IMR-90 (cell line): Measurements from ENCODE around the gene JPH3. TPM values are rescaled to one million over a fixed set of nuclear protein-coding genes. Genes with fewer than 3 reads are reported as not detected.

ENCODE experiments used
- ATAC-seq: fragments of 200-7000 bp; cut with Tn5 transposase; 2 replicates; pipeline ENCODE4 v1.9.1; 2020; ENCODE audit warnings: low read depth, mild to moderate bottlenecking, moderate library complexity
- BruUV-seq: library from RNA; stranded (reverse); fragments of 400-500 nt; replicated peaks from 2 replicates; lab custom pipeline; 2021; lab: Mats Ljungman, UMichigan
- CTCF ChIA-PET: fragments of 300-600 bp; formaldehyde crosslinking; extraction: SDS; loops from one replicate; lab custom pipeline; 2021; ENCODE audit warnings: antibody characterized with exemption; lab: Yijun Ruan, JAX
- POLR2A ChIA-PET: fragments of 300-600 bp; sonication (Branson Sonifier 250); formaldehyde crosslinking; loops from one replicate; lab custom pipeline; 2022; ENCODE audit warnings: antibody characterized with exemption; ENCODE audit not compliant: unreplicated experiment; lab: Charles Lee
- DNase-seq: peaks from one replicate; pipeline ENCODE4 v3.0.0; 2013
- H2AFZ ChIP-seq: replicated peaks from 2 replicates; pipeline ENCODE3; 2013; ENCODE audit warnings: low read length, mild to moderate bottlenecking; ENCODE audit not compliant: poor library complexity
- H2AK5ac ChIP-seq: 2 replicates; pipeline ENCODE4 v1.6.1; 2013; ENCODE audit warnings: low read depth, low read length, inconsistent platforms
- H2AK9ac ChIP-seq: replicated peaks from 2 replicates; pipeline ENCODE3; 2013; ENCODE audit warnings: mild to moderate bottlenecking, low read depth, low read length, moderate library complexity; ENCODE audit not compliant: poor library complexity
- H2BK120ac ChIP-seq: 2 replicates; pipeline ENCODE4 v1.6.1; 2013; ENCODE audit warnings: low read depth, low read length, inconsistent platforms
- H2BK15ac ChIP-seq: 3 replicates; pipeline ENCODE4 v1.6.1; 2013; ENCODE audit warnings: low read depth, low read length, inconsistent platforms
- H2BK20ac ChIP-seq: 2 replicates; pipeline ENCODE4 v1.6.1; 2013; ENCODE audit warnings: low read depth, mild to moderate bottlenecking, inconsistent platforms, low read length, moderate library complexity
- H2BK5ac ChIP-seq: 2 replicates; pipeline ENCODE4 v1.6.1; 2013; ENCODE audit warnings: mild to moderate bottlenecking, low read depth, low read length, inconsistent platforms; ENCODE audit not compliant: poor library complexity, severe bottlenecking
- H3K14ac ChIP-seq: replicated peaks from 2 replicates; pipeline ENCODE4 v1.6.1; 2013; ENCODE audit warnings: low read depth, low read length, inconsistent platforms
- H3K18ac ChIP-seq: 2 replicates; pipeline ENCODE4 v1.6.1; 2013; ENCODE audit warnings: low read depth, low read length, control low read depth
- H3K23ac ChIP-seq: 2 replicates; pipeline ENCODE4 v1.6.1; 2013; ENCODE audit warnings: low read depth, low read length, inconsistent platforms
- H3K27ac ChIP-seq: 2 replicates; pipeline ENCODE4 v1.5.1; 2013; ENCODE audit warnings: mild to moderate bottlenecking, control low read depth, low read length; ENCODE audit not compliant: insufficient read depth
- H3K27me3 ChIP-seq: 2 replicates; pipeline ENCODE4 v1.6.1; 2013; ENCODE audit warnings: low read length; ENCODE audit not compliant: control insufficient read depth, insufficient read depth
- H3K36me3 ChIP-seq: 2 replicates; pipeline ENCODE4 v1.6.1; 2013; ENCODE audit warnings: low read length, mixed read lengths; ENCODE audit not compliant: control insufficient read depth, insufficient read depth
- H3K4ac ChIP-seq: 2 replicates; pipeline ENCODE4 v1.6.1; 2013; ENCODE audit warnings: low read depth, low read length, inconsistent platforms
- H3K4me1 ChIP-seq: 2 replicates; pipeline ENCODE4 v1.6.1; 2013; ENCODE audit warnings: low read length, mixed read lengths; ENCODE audit not compliant: control insufficient read depth, insufficient read depth
- H3K4me2 ChIP-seq: 2 replicates; pipeline ENCODE4 v1.6.1; 2013; ENCODE audit warnings: low read depth, mild to moderate bottlenecking, control low read depth, low read length, moderate library complexity
- H3K4me3 ChIP-seq: 2 replicates; pipeline ENCODE4 v1.5.1; 2013; ENCODE audit warnings: low read depth, mild to moderate bottlenecking, control low read depth, low read length, moderate library complexity; ENCODE audit not compliant: insufficient read depth
- H3K56ac ChIP-seq: 2 replicates; pipeline ENCODE4 v1.6.1; 2013; ENCODE audit warnings: low read length, inconsistent platforms; ENCODE audit not compliant: insufficient read depth; ENCODE audit errors: extremely low read depth
- H3K79me1 ChIP-seq, 2 experiments: 2 replicates each; pipeline ENCODE4 v1.6.1; 2013; ENCODE audit warnings: low read length in 2 of 2, inconsistent platforms in 1 of 2, low read depth in 1 of 2
- H3K9ac ChIP-seq: 2 replicates; pipeline ENCODE4 v1.6.1; 2013; ENCODE audit warnings: low read depth, low read length, control low read depth
- H3K9me1 ChIP-seq: 2 replicates; pipeline ENCODE4 v1.6.1; 2013; ENCODE audit warnings: low read length, inconsistent platforms; ENCODE audit not compliant: insufficient read depth
- H3K9me3 ChIP-seq: 2 replicates; pipeline ENCODE4 v1.6.1; 2013; ENCODE audit warnings: low read length; ENCODE audit not compliant: control insufficient read depth, insufficient read depth
- H4K20me1 ChIP-seq: 2 replicates; pipeline ENCODE4 v1.6.1; 2013; ENCODE audit warnings: low read length, inconsistent platforms; ENCODE audit not compliant: insufficient read depth
- H4K5ac ChIP-seq: 2 replicates; pipeline ENCODE4 v1.6.1; 2013; ENCODE audit warnings: mild to moderate bottlenecking, low read depth, low read length, control low read depth
- H4K8ac ChIP-seq, 2 experiments: 2 replicates each; pipeline ENCODE4 v1.6.1; 2013; ENCODE audit warnings: low read depth in 2 of 2, low read length in 2 of 2, control low read depth in 1 of 2, inconsistent platforms in 1 of 2
- H4K91ac ChIP-seq: 2 replicates; pipeline ENCODE4 v1.6.1; 2013; ENCODE audit warnings: low read depth, low read length, inconsistent platforms; ENCODE audit not compliant: insufficient read depth
- BHLHE40 ChIP-seq: fragments of 150-350 bp; IDR thresholded peaks from 2 replicates; pipeline ENCODE4 v1.6.1; 2016; ENCODE audit warnings: mild to moderate bottlenecking, low read depth, low read length
- CEBPB ChIP-seq: IDR thresholded peaks from 2 replicates; pipeline ENCODE4 v1.6.1; 2012; ENCODE audit warnings: low read depth, low read length, improper control_type of control experiment
- CHD1 ChIP-seq: IDR thresholded peaks from 2 replicates; pipeline ENCODE4 v1.6.1; 2012; ENCODE audit warnings: low read depth, low read length, improper control_type of control experiment
- CTCF ChIP-seq: conservative IDR thresholded peaks from 2 replicates; pipeline ENCODE4 v1.5.1; 2012; ENCODE audit warnings: mild to moderate bottlenecking, low read depth, low read length, improper control_type of control experiment
- FOS ChIP-seq: fragments of 150-350 bp; IDR thresholded peaks from 2 replicates; pipeline ENCODE4 v1.6.1; 2016; ENCODE audit warnings: low read depth, low read length
- MAFK ChIP-seq: IDR thresholded peaks from 2 replicates; pipeline ENCODE4 v1.6.1; 2012; ENCODE audit warnings: low read depth, low read length, improper control_type of control experiment
- MXI1 ChIP-seq: IDR thresholded peaks from 2 replicates; pipeline ENCODE4 v1.6.1; 2012; ENCODE audit warnings: low read depth, mild to moderate bottlenecking, low read length, moderate library complexity, borderline replicate concordance
- NFE2L2 ChIP-seq: fragments of 150-350 bp; IDR thresholded peaks from 2 replicates; pipeline ENCODE4 v1.6.1; 2016; ENCODE audit warnings: low read depth, mild to moderate bottlenecking, low read length
- POLR2A ChIP-seq: IDR thresholded peaks from 2 replicates; pipeline ENCODE4 v1.6.1; 2012; ENCODE audit warnings: mild to moderate bottlenecking, low read depth, low read length
- RAD21 ChIP-seq: IDR thresholded peaks from 2 replicates; pipeline ENCODE4 v1.6.1; 2012; ENCODE audit warnings: low read length, improper control_type of control experiment
- RCOR1 ChIP-seq: IDR thresholded peaks from 2 replicates; pipeline ENCODE4 v1.6.1; 2012; ENCODE audit warnings: mild to moderate bottlenecking, low read length, improper control_type of control experiment; ENCODE audit not compliant: insufficient replicate concordance
- RFX5 ChIP-seq: IDR thresholded peaks from 2 replicates; pipeline ENCODE4 v1.8.0; 2012; ENCODE audit warnings: low read depth, mild to moderate bottlenecking, low read length, moderate library complexity
- SMC3 ChIP-seq: fragments of 150-350 bp; IDR thresholded peaks from 2 replicates; pipeline ENCODE4 v1.6.1; 2016; ENCODE audit warnings: low read depth, mild to moderate bottlenecking, antibody characterized with exemption, low read length, moderate library complexity
- USF2 ChIP-seq: fragments of 150-350 bp; IDR thresholded peaks from 2 replicates; pipeline ENCODE4 v1.6.1; 2017; ENCODE audit warnings: mild to moderate bottlenecking, antibody characterized with exemption, low read length, low read depth
- WGBS, 2 experiments: methylation state at CpG; one replicate each; pipeline versions ENCODE4 v1.1.5 to v1.1.7; 2013; ENCODE audit warnings: missing lambda C conversion rate in 2 of 2; ENCODE audit not compliant: insufficient read length in 1 of 2; ENCODE audit errors: extremely low coverage in 2 of 2; 5-methylcytosine and 5-hydroxymethylcytosine counted together
- dilution Hi-C: fragments of 300-500 bp; cut with HindIII; formaldehyde crosslinking; loops from one replicate; pipeline ENCODE4 v1.14.3; 2018; ENCODE audit warnings: low sequenced_read_pairs; ENCODE audit not compliant: unreplicated experiment
- in situ Hi-C: fragments of 300-500 bp; cut with MboI; formaldehyde crosslinking; loops from 3 replicates; pipeline ENCODE4 v1.14.3; 2019; ENCODE audit warnings: low sequenced_read_pairs, inconsistent platforms, mixed read lengths
- intact Hi-C: fragments of 100-400 bp; cut with micrococcal nuclease; formaldehyde crosslinking; loops from 2 replicates; pipeline ENCODE4 v1.10.0; 2022
- polyA plus RNA-seq, 3 experiments: library from polyadenylated mRNA; depleted of rRNA; stranded (reverse); fragments of >200 nt; gene quantifications; 2 replicates each; pipeline ENCODE4 v1.2.3, GENCODE V29; 2012; ENCODE audit warnings: low replicate concordance in 1 of 3
- total RNA-seq: library from RNA; depleted of rRNA; stranded (reverse); fragments of >200 nt; gene quantifications from 2 replicates; pipeline ENCODE4 v1.2.3, GENCODE V29; 2012

The JPH3 gene
- total and polyA plus RNA-seq, 2 of the 4 experiments (the other 2 are of a cell fraction): 0.03 TPM; not detected in 1

DNA sequence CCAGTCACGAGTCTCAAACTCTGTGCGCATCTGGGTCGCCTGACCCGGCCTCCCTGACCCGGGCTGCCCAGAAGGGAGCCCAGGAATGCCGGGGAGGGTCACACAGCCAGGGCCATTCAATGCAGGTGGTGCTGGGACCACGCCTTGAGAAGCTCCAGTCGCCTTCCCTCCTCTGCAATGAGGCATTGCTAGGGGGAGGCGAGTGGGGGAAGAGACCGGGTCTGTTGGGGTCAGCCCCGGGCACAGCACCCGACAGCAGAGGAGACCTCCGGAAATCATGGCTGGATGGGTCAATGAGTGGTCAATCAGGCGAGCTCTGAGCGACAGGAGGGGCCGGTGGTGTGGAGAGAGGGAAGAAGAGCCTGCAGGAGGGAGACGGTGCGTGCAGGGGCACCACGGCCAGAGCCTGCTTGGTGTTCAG, 13.3 kb downstream of the JPH3 start:
- Histone ChIP-seq H3K4ac (no peak overlapping the region), H2BK5ac (no peak overlapping the region), H3K4me3 (no peak overlapping the region), H2BK20ac (no peak overlapping the region), H3K27ac (no peak overlapping the region), H4K91ac (no peak overlapping the region), H2BK120ac (no peak overlapping the region), H3K79me1 (no peaks in the 10 kb centered on the region), H3K9me3 (no peaks in the 10 kb centered on the region), H4K5ac (no peak overlapping the region), H2AK9ac (no peak overlapping the region), H3K14ac (no peak overlapping the region), H3K27me3 (peaks cover 43% of the 10 kb centered on the region), H3K4me2 (no peak overlapping the region), H3K36me3 (no peaks in the 10 kb centered on the region), H3K4me1 (no peaks in the 10 kb centered on the region), H3K56ac (no peak overlapping the region), H4K20me1 (no peaks in the 10 kb centered on the region), H3K9ac (no peak overlapping the region), H3K9me1 (no peaks in the 10 kb centered on the region), H4K8ac (no peak overlapping the region), H2BK15ac (no peak overlapping the region), H3K23ac (no peak overlapping the region), H2AFZ (no peak overlapping the region), H2AK5ac (no peak overlapping the region), H3K18ac (no peak overlapping the region)
- POLR2A ChIA-PET: interaction anchor here (0.5 kb wide), 1 partner anchor 42 kb away, joined by 6 read pairs; no protein-coding TSS in a partner anchor
- DNase-seq (no peak), ATAC-seq (no peak)
- no peak for TF ChIP-seq RCOR1
- no peak for TF ChIP-seq POLR2A
- no peak for TF ChIP-seq USF2
- TF ChIP-seq RAD21: no peak
- no peak for TF ChIP-seq CEBPB
- no peak for TF ChIP-seq NFE2L2
- TF ChIP-seq MAFK: no peak
- TF ChIP-seq SMC3: no peak
- TF ChIP-seq BHLHE40: no peak
- no peak for TF ChIP-seq RFX5
- no peak for TF ChIP-seq CHD1
- TF ChIP-seq CTCF: no peak
- TF ChIP-seq FOS: no peak
- TF ChIP-seq MXI1: no peak
- WGBS, 2 experiments: 56% methylated on average over 9 of the region's 19 CpGs; no CpG with 5 or more reads in 1 of the 2 experiments
- intact Hi-C loops (no loop called here), dilution Hi-C loops (no loop called here), in situ Hi-C loops (no loop called here)
- CTCF ChIA-PET: interaction anchor here (0.6 kb wide), 1 partner anchor 66 kb away, joined by 3 read pairs; no protein-coding TSS in a partner anchor
- BruUV-seq: no TSS peak
